Neutrophil (primary cell): ENCODE data around the gene RPS8.
"Not testable (repeated sequence)": the region's sequence is repeated elsewhere in the genome, so short reads cannot be mapped to it uniquely, and the experiment has no call there.

ENCODE experiments used
- H3K27ac ChIP-seq: fragments of 200-600 bp; sonication (generic); 2 replicates; pipeline ENCODE4 v1.5.1; 2016; ENCODE audit warnings: mild to moderate bottlenecking, moderate library complexity
- H3K27me3 ChIP-seq: fragments of 200-600 bp; sonication (generic); 2 replicates; pipeline ENCODE4 v1.6.0; 2016; ENCODE audit warnings: mild to moderate bottlenecking
- H3K36me3 ChIP-seq: fragments of 200-600 bp; sonication (generic); 2 replicates; pipeline ENCODE4 v1.5.1; 2017
- H3K4me1 ChIP-seq, 2 experiments: fragments of 200-600 bp in 1 of 2; sonication (generic) in 1 of 2; 1 replicate in 1 of 2; 2 replicates in 1 of 2; pipeline versions ENCODE4 v1.5.1 to v1.6.1; 2013 to 2016; ENCODE audit warnings: low read depth in 1 of 2, low read length in 1 of 2, mild to moderate bottlenecking in 1 of 2, moderate library complexity in 1 of 2; ENCODE audit not compliant: control insufficient read depth in 1 of 2, insufficient read depth in 1 of 2
- H3K4me3 ChIP-seq, 2 experiments: fragments of 200-600 bp in 1 of 2; sonication (generic) in 1 of 2; 1 replicate in 1 of 2; 2 replicates in 1 of 2; pipeline ENCODE4 v1.5.1; 2013 to 2016; ENCODE audit warnings: low read depth in 1 of 2, low read length in 1 of 2, mild to moderate bottlenecking in 1 of 2, moderate library complexity in 1 of 2
- H3K9me3 ChIP-seq: fragments of 200-600 bp; sonication (generic); 2 replicates; pipeline ENCODE4 v1.5.1; 2016
- CTCF ChIP-seq: fragments of 200-600 bp; sonication (generic); IDR thresholded peaks from 2 replicates; pipeline ENCODE4 v1.5.1; 2016; ENCODE audit warnings: antibody characterized with exemption

RPS8 gene

GRCh38 chr1:44812822-44813543 lies 37.6 kb downstream of the RPS8 start:
- Histone ChIP-seq H3K27me3 (no peaks in the 10 kb centered on the region), H3K36me3 (no peaks in the 10 kb centered on the region), H3K4me1 (peaks cover 39 to 52% of the 10 kb centered on the region in 2 experiments), H3K4me3 (peak overlapping the region; percentile 62 to 69), H3K9me3 (no peaks in the 10 kb centered on the region), H3K27ac (peak overlapping the region; percentile 78)
- no peak for TF ChIP-seq CTCF

- not testable (repeated sequence) for H3K27ac ChIP-seq, H3K4me3 ChIP-seq, H3K9me3 ChIP-seq, H3K36me3 ChIP-seq, H3K27me3 ChIP-seq
- peaks cover 26 to 39% of the 10 kb centered on the region in 2 experiments for H3K4me1 ChIP-seq
These were observed 40.6 kb downstream of the RPS8 start for GRCh38 chr1:44815926-44816325.

- no peak for TF ChIP-seq CTCF
- Histone ChIP-seq H3K27me3 (no peaks in the 10 kb centered on the region), H3K4me3 (no peak overlapping the region), H3K4me1 (peaks cover 25 to 32% of the 10 kb centered on the region in 2 experiments), H3K36me3 (no peaks in the 10 kb centered on the region), H3K9me3 (no peaks in the 10 kb centered on the region), H3K27ac (no peak overlapping the region)
These were observed 42.0 kb downstream of the RPS8 start for GRCh38 chr1:44817307-44817706.

GRCh38 chr1:44817771-44818495 lies 42.6 kb downstream of the RPS8 start:
- H3K4me1 ChIP-seq: peaks cover 24 to 31% of the 10 kb centered on the region in 2 experiments
- no peaks in the 10 kb centered on the region for H3K9me3 ChIP-seq
- TF ChIP-seq CTCF: no peak
- no peaks in the 10 kb centered on the region for H3K36me3 ChIP-seq
- H3K4me3 ChIP-seq: no peak overlapping the region
- H3K27ac ChIP-seq: peak overlapping the region; percentile 92
- H3K27me3 ChIP-seq: no peaks in the 10 kb centered on the region

GRCh38 chr1:44819196-44819607 lies 43.9 kb downstream of the RPS8 start:
- TF ChIP-seq CTCF: no peak
- peak overlapping the region; percentile 66 to 75 for H3K4me3 ChIP-seq
- no peaks in the 10 kb centered on the region for H3K36me3 ChIP-seq
- peak overlapping the region; percentile 92 for H3K27ac ChIP-seq
- H3K9me3 ChIP-seq: no peaks in the 10 kb centered on the region
- H3K4me1 ChIP-seq: peaks cover 16 to 18% of the 10 kb centered on the region in 2 experiments
- H3K27me3 ChIP-seq: no peaks in the 10 kb centered on the region
